Fibroblast of peridontal ligament (primary cell): ENCODE measurements around the gene SNX18.

Source experiments
- DNase-seq: peaks from one replicate; pipeline ENCODE4 v3.0.0-alpha.2; 2010; ENCODE audit errors: extremely low read depth

SNX18 gene

DNA sequence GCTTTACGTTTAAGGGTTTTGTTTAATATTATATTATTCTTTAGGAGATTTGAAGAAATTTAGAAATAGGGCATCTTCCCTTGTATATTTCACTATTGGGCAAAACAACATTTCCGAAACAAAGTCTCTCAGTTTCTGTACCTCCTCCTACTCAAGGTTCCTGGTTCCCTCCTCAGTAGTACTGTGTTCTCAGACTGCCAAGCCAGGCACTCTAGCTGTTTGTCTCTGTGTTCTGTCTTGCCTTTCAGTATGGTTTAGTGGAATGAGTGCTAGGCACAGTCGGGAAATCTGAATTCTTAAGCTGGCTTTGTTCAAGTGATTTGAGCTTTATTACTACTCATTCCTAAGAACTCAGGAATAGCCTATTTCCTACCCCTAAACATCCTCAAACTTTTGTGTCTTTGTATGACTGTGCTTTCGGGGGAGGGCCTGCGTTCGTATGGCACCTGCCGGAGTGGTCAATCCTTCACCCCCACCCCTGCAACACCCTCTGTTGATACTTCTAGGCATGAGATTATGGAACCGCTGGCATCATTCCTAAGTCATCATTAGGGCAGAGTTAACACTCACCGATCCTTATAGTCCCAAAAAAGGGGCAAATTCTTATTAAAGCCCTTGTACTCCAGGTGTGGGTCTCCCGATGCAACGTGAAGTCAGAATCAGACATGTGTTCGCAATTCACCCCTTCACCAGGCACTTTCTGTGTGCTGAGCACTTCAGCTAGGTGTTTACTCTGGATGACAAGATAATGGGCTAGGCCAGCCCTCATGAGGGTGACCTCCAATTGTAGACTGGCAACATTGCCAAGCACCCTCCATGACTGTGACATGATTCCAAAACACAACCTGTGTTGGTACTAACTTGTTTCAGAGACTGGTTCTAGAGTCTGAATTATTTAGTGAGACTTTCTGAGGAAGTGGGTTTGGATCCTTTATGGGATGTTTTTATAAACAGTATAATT lies 24.5 kb downstream of the SNX18 start:
- no peak for DNase-seq

- DNase-seq = no peak
Observed at GRCh38 chr5:54544044-54544443, 26.5 kb downstream of the SNX18 start.

- DNase-seq = no peak
Observed at GRCh38 chr5:54545796-54546195, 28.2 kb downstream of the SNX18 start.

- DNase-seq = peak; percentile 91
Observed at GRCh38 chr5:54547711-54548250, 30.2 kb downstream of the SNX18 start.

- no peak for DNase-seq
Observed at GRCh38 chr5:54548565-54548964, 31.0 kb downstream of the SNX18 start.

- no peak for DNase-seq
Observed at GRCh38 chr5:54551292-54551691, 33.7 kb downstream of the SNX18 start.

GRCh38 chr5:54551926-54552325 lies 34.4 kb downstream of the SNX18 start:
- no peak for DNase-seq

GRCh38 chr5:54552446-54552845 lies 34.9 kb downstream of the SNX18 start:
- DNase-seq = no peak

- DNase-seq = no peak
Observed at GRCh38 chr5:54553659-54554207, 36.2 kb downstream of the SNX18 start.

DNA sequence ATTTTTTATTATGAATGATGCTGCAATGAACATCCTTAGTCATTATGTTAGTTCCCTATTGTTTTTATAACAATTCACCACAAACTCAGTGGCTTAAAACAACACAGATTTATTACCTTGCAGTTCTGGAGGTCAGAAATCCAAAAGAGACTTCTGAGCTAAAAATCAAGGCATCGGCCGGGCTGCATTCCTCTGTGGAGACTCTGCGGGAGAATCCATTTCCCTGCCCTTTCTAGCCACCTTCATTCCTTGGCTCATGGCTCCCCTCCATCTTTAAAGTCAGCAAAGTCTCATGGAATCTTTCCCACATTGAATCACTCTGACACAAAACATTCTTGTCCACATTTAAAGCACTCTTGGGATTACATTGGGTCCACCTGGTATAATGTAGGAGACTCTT lies 38.6 kb downstream of the SNX18 start:
- no peak for DNase-seq

- DNase-seq = no peak
Observed at GRCh38 chr5:54558362-54558761, 40.8 kb downstream of the SNX18 start.

DNA sequence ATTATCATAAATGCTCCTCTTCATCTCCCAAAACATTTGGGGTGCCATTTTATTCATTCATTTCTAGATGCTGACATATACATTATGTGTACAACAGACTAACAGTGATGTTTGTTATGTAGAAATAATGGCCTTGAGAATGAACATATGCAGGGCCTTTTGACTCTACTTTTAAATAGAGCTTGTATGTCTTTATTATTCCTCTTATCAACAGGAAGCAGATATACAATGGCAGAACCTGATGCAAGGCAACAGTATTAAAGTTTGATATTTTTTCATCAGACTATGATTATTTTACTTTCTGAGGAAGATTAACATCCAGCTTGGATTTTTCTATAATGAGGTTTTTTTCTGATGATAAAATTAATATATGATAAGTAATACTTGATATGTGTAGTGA lies 44.1 kb downstream of the SNX18 start:
- no peak for DNase-seq

- DNase-seq = no peak
Observed at GRCh38 chr5:54563083-54563761, 45.7 kb downstream of the SNX18 start.

DNA sequence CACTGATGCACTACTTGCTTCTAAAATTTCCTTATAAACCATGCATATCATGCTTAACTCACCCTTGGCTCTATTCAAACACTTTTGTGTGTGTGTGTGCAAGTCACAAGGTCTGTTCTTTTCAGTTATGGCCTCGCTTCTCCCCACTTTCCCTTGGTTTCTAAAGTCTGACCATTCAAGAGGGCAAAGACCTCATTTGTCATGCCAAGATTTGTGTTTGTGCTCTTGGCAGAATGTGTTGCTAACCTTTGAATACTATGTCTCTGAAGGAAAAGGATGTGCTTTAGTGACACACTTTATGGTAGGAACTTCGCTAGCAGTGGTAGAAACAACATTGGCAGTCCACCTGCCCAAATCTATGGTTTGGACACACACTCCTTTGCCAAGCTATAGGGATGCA lies 50.4 kb downstream of the SNX18 start:
- no peak for DNase-seq

- DNase-seq = peak; percentile 83
Observed at GRCh38 chr5:54570916-54571315, 53.4 kb downstream of the SNX18 start.

GRCh38 chr5:54571462-54571861 lies 53.9 kb downstream of the SNX18 start:
- no peak for DNase-seq

GRCh38 chr5:54573812-54574489 lies 56.4 kb downstream of the SNX18 start:
- no peak for DNase-seq

DNA sequence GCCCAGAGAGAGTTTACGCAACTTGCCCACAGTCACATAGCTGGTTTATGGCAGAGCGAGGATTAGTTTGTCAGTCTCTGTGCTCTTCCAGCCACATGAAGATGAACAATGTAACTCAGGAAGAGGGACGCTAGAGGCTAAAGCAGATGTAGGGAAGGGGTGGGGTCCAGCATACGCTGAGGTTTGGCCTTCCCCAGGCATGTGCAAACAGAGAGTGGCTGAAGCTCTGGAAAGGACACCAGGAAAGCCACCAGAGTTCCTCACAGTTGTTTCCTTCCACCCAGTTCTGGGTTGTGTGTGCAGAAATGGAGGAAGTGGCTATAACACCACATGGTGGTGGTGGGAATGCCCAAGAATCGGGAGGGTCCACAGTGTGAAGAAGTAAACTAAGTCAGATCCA lies 60.0 kb downstream of the SNX18 start:
- no peak for DNase-seq

DNA sequence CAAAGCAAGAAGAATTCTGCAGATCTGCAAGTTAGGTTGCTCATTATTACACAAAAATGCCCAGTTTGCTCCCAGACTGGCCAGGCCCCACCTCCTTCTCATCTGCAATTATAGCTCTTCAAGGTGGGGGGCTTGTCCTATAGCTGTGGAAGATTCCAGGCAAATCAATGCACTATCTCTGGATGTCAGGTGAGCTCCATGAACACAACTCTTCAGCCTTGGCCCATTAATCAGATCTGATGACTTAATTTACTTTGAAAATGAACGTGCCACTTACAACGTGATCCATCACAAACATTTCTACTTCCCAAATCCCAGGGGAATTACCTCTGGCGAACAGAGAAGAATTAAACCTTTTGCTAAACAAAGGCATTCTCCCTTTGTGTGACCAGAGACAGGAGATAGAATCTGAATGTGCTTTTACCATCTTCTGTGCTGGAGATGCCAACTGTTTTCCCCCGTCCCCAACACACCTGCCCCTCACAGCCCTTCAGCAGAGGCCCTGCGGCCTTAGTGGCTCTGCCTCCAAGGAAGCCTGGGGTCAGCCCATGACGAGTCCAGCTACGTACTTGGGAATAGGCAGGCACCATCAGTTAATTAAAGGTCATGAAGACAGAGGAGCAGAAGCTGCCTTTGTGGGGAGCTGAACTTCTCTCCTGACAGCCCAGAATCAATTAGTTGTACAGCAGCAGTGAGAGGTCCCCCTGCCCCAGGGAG lies 60.5 kb downstream of the SNX18 start:
- no peak for DNase-seq

DNA sequence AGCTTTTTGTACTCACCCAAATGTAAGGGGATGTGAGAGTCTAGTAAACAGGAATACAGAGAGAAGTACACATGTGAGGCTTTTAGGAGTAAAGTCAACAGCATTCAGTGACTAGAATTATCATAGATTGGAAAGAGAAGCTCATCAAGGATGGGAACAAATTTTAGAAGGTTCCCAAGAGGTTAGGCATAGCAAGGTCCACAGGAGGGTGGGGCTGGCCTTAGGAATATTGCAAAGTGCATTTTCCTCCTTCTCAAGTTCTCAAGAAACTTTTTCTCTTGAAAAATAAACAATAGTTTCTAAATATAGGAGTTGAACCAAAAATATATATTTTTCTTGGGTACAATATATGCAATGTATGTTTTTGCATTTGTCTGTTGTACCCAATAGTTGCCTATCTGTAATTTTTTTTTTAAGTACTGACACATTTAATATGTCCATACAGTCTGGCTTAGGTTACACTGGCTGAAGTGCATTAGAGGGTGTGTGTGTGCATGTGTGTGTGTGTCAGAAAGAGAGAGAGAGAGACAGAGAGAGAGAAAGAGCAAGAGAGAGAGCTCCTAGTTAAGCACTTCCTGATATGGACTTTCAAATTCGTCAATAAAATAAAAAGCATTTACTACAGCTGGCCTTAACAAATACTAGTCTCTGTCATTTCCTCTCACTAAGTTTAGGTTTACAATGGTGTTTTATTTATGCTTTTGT lies 62.2 kb downstream of the SNX18 start:
- DNase-seq = peak; percentile 41
